ENCODE results near the gene UST.
"Not testable (repeated sequence)": the region's sequence is repeated elsewhere in the genome, so short reads cannot be mapped to it uniquely, and the experiment has no call there.

UST gene

GRCh38 chr6:148851683-148852556 lies 105.1 kb downstream of the UST start:
- in situ Hi-C loops (cut with MboI; ENCODE audit: low pct_unique_long_range_greater_than_20kb, low sequenced_read_pairs): no loop called here
- DNase-seq: no peak

- in situ Hi-C loops (cut with MboI; ENCODE audit: low pct_unique_long_range_greater_than_20kb, low sequenced_read_pairs): no loop called here
- no peak for DNase-seq
These were observed 105.9 kb downstream of the UST start for GRCh38 chr6:148852688-148853087.

- in situ Hi-C loops (cut with MboI; ENCODE audit: low pct_unique_long_range_greater_than_20kb, low sequenced_read_pairs): not testable (repeated sequence)
These were observed 106.3 kb downstream of the UST start for GRCh38 chr6:148853113-148853512.

GRCh38 chr6:148854096-148854495 lies 107.3 kb downstream of the UST start:
- DNase-seq: peak; percentile 55
- in situ Hi-C loops (cut with MboI; ENCODE audit: low pct_unique_long_range_greater_than_20kb, low sequenced_read_pairs): no loop called here

More at GRCh38 chr6:148853113-148853512, 106.3 kb downstream of the UST start:
- DNase-seq: not testable (repeated sequence)

- DNase-seq: no peak
- in situ Hi-C loops (cut with MboI; ENCODE audit: low pct_unique_long_range_greater_than_20kb, low sequenced_read_pairs): no loop called here
These were observed 108.2 kb downstream of the UST start for GRCh38 chr6:148854992-148855391.

GRCh38 chr6:148855744-148856143 lies 108.9 kb downstream of the UST start:
- in situ Hi-C loops (cut with MboI; ENCODE audit: low pct_unique_long_range_greater_than_20kb, low sequenced_read_pairs): no loop called here
- no peak for DNase-seq

GRCh38 chr6:148857798-148858390 lies 111.1 kb downstream of the UST start:
- peak; percentile 14 for DNase-seq
- in situ Hi-C loops (cut with MboI; ENCODE audit: low pct_unique_long_range_greater_than_20kb, low sequenced_read_pairs): no loop called here

GRCh38 chr6:148864132-148864531 lies 117.3 kb downstream of the UST start:
- in situ Hi-C loops (cut with MboI; ENCODE audit: low pct_unique_long_range_greater_than_20kb, low sequenced_read_pairs); DNase-seq: not testable (repeated sequence)

GRCh38 chr6:148864941-148865340 lies 118.1 kb downstream of the UST start:
- no peak for DNase-seq
- in situ Hi-C loops (cut with MboI; ENCODE audit: low pct_unique_long_range_greater_than_20kb, low sequenced_read_pairs): no loop called here

- no peak for DNase-seq
- in situ Hi-C loops (cut with MboI; ENCODE audit: low pct_unique_long_range_greater_than_20kb, low sequenced_read_pairs): no loop called here
These were observed 119.9 kb downstream of the UST start for GRCh38 chr6:148866657-148867268.

GRCh38 chr6:148867862-148868261 lies 121.0 kb downstream of the UST start:
- no peak for DNase-seq
- in situ Hi-C loops (cut with MboI; ENCODE audit: low pct_unique_long_range_greater_than_20kb, low sequenced_read_pairs): no loop called here

- in situ Hi-C loops (cut with MboI; ENCODE audit: low pct_unique_long_range_greater_than_20kb, low sequenced_read_pairs): no loop called here
- no peak for DNase-seq
These were observed 121.5 kb downstream of the UST start for GRCh38 chr6:148868314-148868713.

GRCh38 chr6:148868901-148869300 lies 122.1 kb downstream of the UST start:
- in situ Hi-C loops (cut with MboI; ENCODE audit: low pct_unique_long_range_greater_than_20kb, low sequenced_read_pairs): no loop called here
- no peak for DNase-seq

GRCh38 chr6:148869585-148869984 lies 122.8 kb downstream of the UST start:
- in situ Hi-C loops (cut with MboI; ENCODE audit: low pct_unique_long_range_greater_than_20kb, low sequenced_read_pairs): no loop called here
- DNase-seq: no peak

- DNase-seq: no peak
These were observed 126.3 kb downstream of the UST start for GRCh38 chr6:148873154-148873553.

GRCh38 chr6:148873868-148874267 lies 127.0 kb downstream of the UST start:
- in situ Hi-C loops (cut with MboI; ENCODE audit: low pct_unique_long_range_greater_than_20kb, low sequenced_read_pairs): no loop called here

More at GRCh38 chr6:148873154-148873553, 126.3 kb downstream of the UST start:
- in situ Hi-C loops (cut with MboI; ENCODE audit: low pct_unique_long_range_greater_than_20kb, low sequenced_read_pairs): no loop called here

GRCh38 chr6:148874698-148875293 lies 128.0 kb downstream of the UST start:
- DNase-seq: no peak
- in situ Hi-C loops (cut with MboI; ENCODE audit: low pct_unique_long_range_greater_than_20kb, low sequenced_read_pairs): no loop called here

More at GRCh38 chr6:148873868-148874267, 127.0 kb downstream of the UST start:
- DNase-seq: no peak

- DNase-seq: no peak
- in situ Hi-C loops (cut with MboI; ENCODE audit: low pct_unique_long_range_greater_than_20kb, low sequenced_read_pairs): no loop called here
These were observed 131.9 kb downstream of the UST start for GRCh38 chr6:148878683-148879082.

- in situ Hi-C loops (cut with MboI; ENCODE audit: low pct_unique_long_range_greater_than_20kb, low sequenced_read_pairs): not testable (repeated sequence)
These were observed 133.9 kb downstream of the UST start for GRCh38 chr6:148880742-148881141.

More at GRCh38 chr6:148880742-148881141, 133.9 kb downstream of the UST start:
- DNase-seq: not testable (repeated sequence)

All from KBM-7 (cell line).